Neural progenitor cell (in vitro differentiated cells): ENCODE data around the gene SEC23B.

Experiments
- CTCF ChIP-seq: fragments of 200-600 bp; sonication (generic); IDR thresholded peaks from 2 replicates; pipeline ENCODE4 v1.5.1; 2017; ENCODE audit warnings: antibody characterized with exemption, mild to moderate bottlenecking
- EZH2 ChIP-seq: fragments of 200-600 bp; sonication (generic); IDR thresholded peaks from 2 replicates; pipeline ENCODE4 v1.6.1; 2017; ENCODE audit warnings: antibody characterized with exemption, mild to moderate bottlenecking, moderate library complexity

GRCh38 chr20:18609741-18610140 lies 102.0 kb downstream of the SEC23B start:
- TF ChIP-seq CTCF = no peak
- TF ChIP-seq EZH2 = no peak
